HepG2 (cell line): Measurements from ENCODE around the gene SLC22A23. TPM values are rescaled to one million over a fixed set of nuclear protein-coding genes. Genes with fewer than 3 reads are reported as not detected.

Experiments
- ATF2 ChIP-seq: sonication (generic); formaldehyde crosslinking; IDR thresholded peaks from 2 replicates; pipeline ENCODE4 v1.4.0; 2020; ENCODE audit warnings: missing genetic modification reagents
- E2F2 ChIP-seq: sonication (generic); formaldehyde crosslinking; IDR thresholded peaks from 2 replicates; pipeline ENCODE4 v1.4.0; 2020; ENCODE audit warnings: missing genetic modification reagents, borderline replicate concordance
- FOSL1 ChIP-seq: sonication (generic); formaldehyde crosslinking; IDR thresholded peaks from 2 replicates; pipeline ENCODE4 v1.9.0; 2021; ENCODE audit warnings: missing genetic modification reagents, borderline replicate concordance
- GABPA ChIP-seq, 2 experiments: IDR thresholded peaks; 2 replicates each; pipeline ENCODE4 v1.6.1; 2011 to 2016; ENCODE audit warnings: low read depth in 2 of 2, low read length in 1 of 2, missing biosample characterization in 1 of 2, missing genetic modification characterization in 1 of 2
- GATAD1 ChIP-seq: IDR thresholded peaks from 2 replicates; pipeline ENCODE4 v1.6.1; 2016; ENCODE audit warnings: missing genetic modification reagents, missing compliant biosample characterization
- GATAD2A ChIP-seq: IDR thresholded peaks from 2 replicates; pipeline ENCODE4 v1.6.1; 2016
- HDAC1 ChIP-seq: sonication (generic); formaldehyde crosslinking; IDR thresholded peaks from 2 replicates; pipeline ENCODE4 v1.5.1; 2020; ENCODE audit warnings: mild to moderate bottlenecking, missing genetic modification reagents
- HDAC2 ChIP-seq: sonication (generic); formaldehyde crosslinking; IDR thresholded peaks from 2 replicates; pipeline ENCODE4 v1.4.0; 2020; ENCODE audit warnings: missing genetic modification reagents
- HMG20A ChIP-seq: IDR thresholded peaks from 2 replicates; pipeline ENCODE4 v1.6.1; 2016; ENCODE audit warnings: borderline replicate concordance
- HOXA9 ChIP-seq: sonication (generic); formaldehyde crosslinking; IDR thresholded peaks from 2 replicates; pipeline ENCODE4 v1.8.1; 2022; ENCODE audit warnings: missing genetic modification reagents, mild to moderate bottlenecking, moderate library complexity, borderline replicate concordance
- MAX ChIP-seq: IDR thresholded peaks from 2 replicates; pipeline ENCODE4 v1.6.1; 2012; ENCODE audit warnings: inconsistent platforms
- MXD4 ChIP-seq: IDR thresholded peaks from 2 replicates; pipeline ENCODE4 v1.6.1; 2016; ENCODE audit warnings: mild to moderate bottlenecking, missing biosample characterization, missing genetic modification reagents
- NFATC3 ChIP-seq: sonication (generic); formaldehyde crosslinking; IDR thresholded peaks from 2 replicates; pipeline ENCODE4 v1.5.1; 2020; ENCODE audit warnings: mild to moderate bottlenecking, missing genetic modification reagents
- PRDM10 ChIP-seq: sonication (generic); formaldehyde crosslinking; IDR thresholded peaks from 2 replicates; pipeline ENCODE4 v1.4.0; 2020; ENCODE audit warnings: low read depth, missing genetic modification reagents
- SATB2 ChIP-seq: sonication (generic); formaldehyde crosslinking; IDR thresholded peaks from 2 replicates; pipeline ENCODE4 v1.5.0; 2020; ENCODE audit warnings: missing genetic modification reagents
- SMAD3 ChIP-seq: sonication (generic); formaldehyde crosslinking; IDR thresholded peaks from 2 replicates; pipeline ENCODE4 v1.4.0; 2020; ENCODE audit warnings: missing genetic modification reagents
- SP2 ChIP-seq: sonication (generic); formaldehyde crosslinking; IDR thresholded peaks from 2 replicates; pipeline ENCODE4 v1.5.1; 2020; ENCODE audit warnings: mild to moderate bottlenecking, missing genetic modification reagents
- TAF15 ChIP-seq: fragments of 200-400 bp; formaldehyde crosslinking; IDR thresholded peaks from one replicate; pipeline ENCODE4 v1.6.1; 2018; ENCODE audit warnings: mild to moderate bottlenecking, low read depth, low read length; ENCODE audit not compliant: poor library complexity, severe bottlenecking
- TOPORS ChIP-seq: sonication (generic); formaldehyde crosslinking; IDR thresholded peaks from 2 replicates; pipeline ENCODE4 v1.8.0; 2023; ENCODE audit warnings: mild to moderate bottlenecking, missing genetic modification reagents
- ZFP62 ChIP-seq: sonication (generic); formaldehyde crosslinking; IDR thresholded peaks from 2 replicates; pipeline ENCODE4 v1.4.0; 2020; ENCODE audit warnings: missing genetic modification reagents
- ZGPAT ChIP-seq: IDR thresholded peaks from 2 replicates; pipeline ENCODE4 v1.6.1; 2016; ENCODE audit warnings: mild to moderate bottlenecking
- ZNF282 ChIP-seq: fragments of 450-650 bp; IDR thresholded peaks from 2 replicates; pipeline ENCODE4 v1.6.1; 2018; ENCODE audit not compliant: partially characterized antibody
- ZNF292 ChIP-seq: sonication (generic); formaldehyde crosslinking; IDR thresholded peaks from 2 replicates; pipeline ENCODE4 v1.8.1; 2022; ENCODE audit warnings: mild to moderate bottlenecking, low read depth, missing genetic modification reagents, borderline replicate concordance
- polyA plus RNA-seq, 8 experiments: library from polyadenylated mRNA; depleted of rRNA in 3 of 8; stranded (reverse) in 7 of 8; unstranded in 1 of 8; fragments of >200 nt; fragmentation: Illumina TruSeq in 4 of 8; extraction: Trizol in 4 of 8; gene quantifications; 2 replicates each; pipeline versions ENCODE4 v1.2.1 to v1.2.3, GENCODE V29; 2011 to 2016; ENCODE audit warnings: low read depth in 4 of 8, missing spikeins in 1 of 8, mixed read lengths in 1 of 8; ENCODE audit not compliant: insufficient read depth in 1 of 8
- total RNA-seq, 5 experiments: library from RNA; depleted of rRNA; stranded (reverse); fragments of >200 nt; fragmentation: Illumina TruSeq; extraction: Trizol; gene quantifications; 2 replicates each; pipeline ENCODE4 v1.2.3, GENCODE V29; 2016; ENCODE audit warnings: low read depth in 1 of 5

Gene SLC22A23
- total and polyA plus RNA-seq, 2 of the 13 experiments (the other 11 are each of a cell fraction or from before 2014, with no cell fraction given): 11.8 to 17.5 TPM

- TF ChIP-seq E2F2 (no peak), TAF15 (no peak), ZGPAT (0 out of 2 replicates have a peak, but pooled peaks have one; percentile 30), ZNF282 (no peak), ZNF292 (CRISPR knock-in tag) (peak; percentile 43; the same call in 1 of the 2 replicates), SP2 (CRISPR knock-in tag) (no peak), ATF2 (0 out of 2 replicates have a peak, but pooled peaks have one; percentile 21), TOPORS (CRISPR knock-in tag) (no peak), GATAD1 (CRISPR knock-in tag) (0 out of 2 replicates have a peak, but pooled peaks have one; percentile 17), GATAD2A (peak; percentile 75), HOXA9 (CRISPR knock-in tag) (no peak), HDAC2 (CRISPR knock-in tag) (peak; percentile 72; the same call in 1 of the 2 replicates), PRDM10 (CRISPR knock-in tag) (no peak), SATB2 (no peak), HDAC1 (CRISPR knock-in tag) (peak; percentile 58), GABPA (IDR thresholded peaks at IDR 0.05; ENCODE audit: low read depth, low read length) (no peak), GABPA (CRISPR knock-in tag; IDR thresholded peaks at IDR 0.05; ENCODE audit: low read depth) (no peak), NFATC3 (CRISPR knock-in tag) (no peak), HMG20A (0 out of 2 replicates have a peak, but pooled peaks have one; percentile 41), MXD4 (CRISPR knock-in tag) (no peak), SMAD3 (CRISPR knock-in tag) (0 out of 2 replicates have a peak, but pooled peaks have one; percentile 19), MAX (peak; percentile 48), FOSL1 (no peak), ZFP62 (CRISPR knock-in tag) (no peak)
These were observed 95.4 kb downstream of the SLC22A23 start (continued) for GRCh38 chr6:3361312-3362037.
